Stimulated activated CD4-positive, alpha-beta T cell treated with anti-CD3 and anti-CD28 coated beads, Interleukin-4, amount 100 ng/mL, for 48 hours (primary cell): Measurements from ENCODE around the gene GDF2.

Experiments
- DNase-seq, 2 donors: peaks; one replicate each; pipeline ENCODE4 v3.0.0-alpha.2; 2020; ENCODE audit warnings: low read depth in 2 of 2

The GDF2 gene

DNA sequence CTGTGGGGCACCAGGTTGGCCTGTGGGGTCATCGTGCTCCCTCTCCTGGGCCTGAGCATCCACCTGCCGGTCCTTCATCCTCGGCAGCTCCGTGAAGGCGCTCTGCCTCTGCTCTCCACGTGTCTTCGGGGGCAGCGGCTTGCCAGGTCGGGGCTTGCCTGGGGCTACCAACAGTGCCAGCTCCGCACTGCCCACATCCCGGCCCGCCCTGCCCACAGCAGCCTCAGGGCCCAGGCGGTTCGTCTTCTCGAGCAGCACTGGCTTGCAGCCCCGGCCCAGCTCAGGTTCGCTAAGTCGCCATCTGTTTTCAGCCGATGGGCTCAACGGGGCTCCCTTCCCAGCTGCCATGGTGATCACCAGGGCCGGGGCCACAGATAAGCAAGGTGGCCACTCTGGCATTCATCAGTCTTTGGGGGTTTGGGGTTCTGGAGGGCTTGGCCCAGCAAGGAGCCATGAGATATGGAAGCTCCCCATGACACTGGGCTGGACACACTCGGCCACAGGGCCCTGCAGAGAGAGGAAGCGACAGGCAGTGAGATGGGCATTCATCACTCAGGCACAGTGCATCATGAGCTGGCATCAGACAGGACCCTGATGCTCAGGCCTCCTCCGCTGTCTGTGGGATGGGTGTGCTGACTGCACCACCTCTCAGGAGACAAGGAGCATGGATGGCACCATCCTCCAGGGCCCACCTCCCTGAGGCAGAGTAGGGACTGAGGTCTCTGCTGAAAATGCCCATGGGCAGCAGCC is 46.4 kb downstream of the GDF2 start:
- DNase-seq = no peak

DNA sequence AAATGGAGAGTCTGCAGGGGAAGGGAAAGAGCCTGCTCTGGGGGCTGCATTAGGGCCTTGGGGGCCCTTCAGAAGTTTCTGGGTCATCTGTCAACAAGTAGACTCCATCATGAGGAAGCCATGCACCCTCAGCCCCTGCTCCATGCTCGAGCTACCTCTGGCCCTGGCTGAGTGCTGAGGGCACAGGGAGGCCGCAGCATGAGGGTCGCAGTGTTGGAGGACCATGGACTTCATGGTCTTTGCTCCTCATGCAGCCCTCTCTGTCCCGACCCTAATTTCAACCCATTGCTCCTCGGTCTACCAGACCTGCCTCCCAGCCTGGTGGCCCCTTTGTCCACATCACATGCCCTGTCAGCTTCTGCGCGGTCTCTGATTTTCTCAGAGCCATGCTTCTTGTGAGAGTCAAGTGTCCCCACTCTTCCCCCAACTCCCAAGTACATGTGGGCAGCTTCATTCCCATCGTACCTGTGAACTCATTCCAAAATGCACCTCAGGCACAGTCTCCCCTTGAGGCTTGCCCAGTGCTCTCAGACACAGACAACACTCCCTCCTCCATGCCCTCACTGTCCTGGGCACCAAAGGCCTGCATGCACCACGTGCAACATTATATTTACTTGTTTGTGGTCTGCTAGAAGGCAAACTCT is 47.1 kb downstream of the GDF2 start:
- DNase-seq = no peak

DNA sequence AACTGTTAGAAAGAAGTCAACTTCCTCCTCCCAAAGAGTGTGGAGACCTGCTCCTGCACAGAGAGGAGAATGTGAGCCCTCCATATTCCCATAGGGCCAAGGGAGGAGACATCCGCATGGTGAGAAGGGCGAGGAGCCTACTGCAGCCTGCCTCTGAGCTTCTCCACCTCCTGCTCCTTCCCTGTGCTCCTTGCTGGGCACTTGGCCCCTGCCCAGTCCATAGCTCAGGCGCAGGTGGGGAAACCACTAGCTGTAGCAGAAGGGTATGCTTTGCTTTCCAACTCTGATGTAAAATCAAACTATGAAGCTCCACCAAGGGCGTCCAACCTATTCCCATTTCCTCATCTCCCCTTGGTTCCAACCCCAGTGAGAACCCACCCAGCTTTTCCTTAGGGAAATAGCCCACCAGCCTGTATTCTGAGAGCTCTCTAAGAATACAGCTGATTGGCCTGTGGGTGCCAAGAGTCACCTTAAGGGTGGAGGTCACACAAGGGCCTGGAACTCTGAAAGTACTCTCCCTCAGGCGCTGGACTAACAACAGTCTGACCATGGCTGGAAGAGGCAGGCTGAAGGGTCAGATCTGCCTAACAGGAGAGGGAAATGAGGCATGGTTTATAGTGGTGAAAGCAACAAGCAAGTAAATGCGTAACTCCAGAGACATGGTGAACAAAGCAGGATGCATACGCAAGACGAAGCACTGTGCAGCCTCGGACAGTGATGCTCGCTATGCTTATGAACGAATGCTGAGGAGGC is 47.9 kb downstream of the GDF2 start:
- DNase-seq = no peak

DNA sequence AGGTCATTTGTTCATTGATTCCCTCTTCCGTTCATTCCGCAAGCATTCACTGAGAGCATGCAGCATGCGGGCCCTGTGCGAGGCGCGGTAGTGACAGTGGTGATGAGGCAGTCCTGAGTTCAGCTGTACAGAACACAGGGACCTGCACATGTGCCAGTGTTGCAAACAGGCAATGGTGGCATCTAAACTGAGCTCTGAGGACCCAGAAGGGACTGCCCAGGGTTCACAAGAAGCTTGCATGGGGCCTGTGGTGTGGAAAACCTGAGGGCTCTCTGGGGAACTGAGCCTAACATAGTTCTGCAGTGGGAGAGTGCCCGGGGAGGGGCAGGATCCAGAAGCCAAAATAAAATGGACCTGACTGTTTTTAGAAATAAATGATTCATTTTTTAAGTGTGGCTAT is 48.6 kb downstream of the GDF2 start:
- DNase-seq = no peak

DNA sequence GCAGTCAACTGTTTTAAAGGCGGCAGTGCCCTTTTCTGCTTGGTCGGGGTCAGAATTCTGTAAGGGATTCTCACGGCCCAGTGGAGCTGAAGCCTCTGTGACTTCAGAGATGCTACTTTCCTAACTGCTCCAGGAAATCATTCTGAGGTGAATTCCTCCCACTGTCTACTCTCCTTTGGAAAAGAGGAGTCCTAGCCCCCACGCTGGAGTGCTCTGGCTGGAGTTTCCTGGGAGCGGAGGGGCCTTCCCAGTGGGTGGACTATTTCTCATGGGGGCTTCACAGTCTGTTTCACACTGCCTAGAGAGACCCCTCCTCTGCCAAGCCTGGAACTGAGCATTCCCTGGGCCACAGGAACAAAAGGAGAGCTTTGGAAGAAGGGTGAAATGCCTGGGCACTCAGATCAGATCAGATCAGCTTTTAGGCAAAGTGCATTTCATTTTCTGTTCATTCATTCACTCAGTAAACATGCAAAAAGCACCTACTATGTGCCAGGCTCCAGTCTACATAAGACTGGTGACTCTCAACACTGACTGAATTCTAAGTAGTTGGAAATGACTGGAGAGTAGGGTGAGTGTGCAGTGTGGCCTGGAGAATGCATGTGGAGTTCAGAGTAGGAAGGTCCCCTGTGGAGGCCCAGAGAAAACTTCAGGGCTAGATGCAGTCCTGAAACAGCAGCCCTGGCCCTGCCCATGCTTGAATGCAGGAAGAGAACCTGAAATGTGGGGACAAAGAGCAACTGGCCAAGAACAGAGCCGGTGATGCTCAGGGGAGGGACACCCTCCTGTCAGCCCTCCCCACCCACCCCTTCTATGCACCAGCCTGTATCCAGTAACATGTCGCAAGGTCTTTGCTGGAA is 49.6 kb downstream of the GDF2 start:
- DNase-seq = no peak

DNA sequence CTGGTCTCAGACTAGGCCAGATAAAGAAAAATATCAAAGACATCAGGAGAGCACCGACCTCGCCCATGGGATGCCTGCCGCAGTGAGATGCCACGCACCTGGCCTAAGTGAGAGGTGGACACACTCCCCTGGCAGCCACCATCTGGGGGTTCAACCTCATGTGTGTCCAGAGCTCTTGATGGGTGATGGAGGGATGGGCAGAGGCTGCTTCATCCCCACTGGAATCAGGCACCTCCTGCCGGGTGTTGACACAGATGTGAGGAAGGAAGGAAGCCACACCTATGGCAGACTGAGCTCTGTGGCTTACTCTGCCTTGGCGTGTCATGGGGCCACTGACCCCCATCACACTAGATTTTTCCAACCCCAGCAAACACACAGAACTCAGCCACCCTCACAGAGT is 50.5 kb downstream of the GDF2 start:
- DNase-seq = no peak

DNA sequence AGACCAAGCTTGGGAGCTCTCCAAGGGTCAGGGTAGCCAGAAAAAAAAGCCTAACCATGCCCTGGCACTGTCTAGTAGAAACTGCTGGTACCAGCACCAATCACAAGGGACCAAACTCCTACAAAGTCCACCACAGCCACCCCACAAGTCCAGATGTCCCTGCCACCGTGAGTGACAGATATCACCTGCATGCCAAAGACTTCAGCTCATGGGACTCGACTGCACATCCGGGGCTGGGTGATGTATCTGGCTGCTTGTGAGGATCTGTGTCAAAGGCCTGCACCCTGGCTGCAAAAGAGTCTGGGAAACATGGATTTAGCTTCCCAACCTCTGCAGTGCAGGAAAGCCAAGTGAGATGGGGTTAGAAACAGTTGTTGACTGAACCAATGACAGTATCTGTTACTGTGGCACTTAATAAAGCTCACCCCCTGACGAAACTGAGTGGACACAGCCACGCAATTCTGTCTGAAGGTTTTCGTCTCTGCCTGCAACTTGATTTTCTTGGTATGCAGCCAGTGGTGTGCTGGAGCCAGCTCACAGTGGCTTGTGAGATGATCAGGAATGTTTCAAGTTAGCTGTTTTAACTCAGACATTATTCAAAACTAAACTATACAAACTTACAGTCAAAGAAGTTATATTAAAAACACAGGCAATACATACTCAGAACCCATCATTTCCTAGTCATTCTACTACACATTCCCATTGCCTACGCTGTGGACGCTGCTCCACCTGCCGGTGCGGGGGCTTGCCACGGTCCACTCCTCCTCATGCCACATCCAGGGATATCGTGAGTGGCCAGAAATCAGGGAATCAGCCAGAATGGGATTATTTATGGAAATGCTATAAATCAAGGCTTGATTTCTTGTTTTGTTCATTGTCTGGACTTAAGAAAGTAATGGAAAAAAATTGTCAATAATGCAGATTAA is 52.6 kb downstream of the GDF2 start:
- DNase-seq = no peak

DNA sequence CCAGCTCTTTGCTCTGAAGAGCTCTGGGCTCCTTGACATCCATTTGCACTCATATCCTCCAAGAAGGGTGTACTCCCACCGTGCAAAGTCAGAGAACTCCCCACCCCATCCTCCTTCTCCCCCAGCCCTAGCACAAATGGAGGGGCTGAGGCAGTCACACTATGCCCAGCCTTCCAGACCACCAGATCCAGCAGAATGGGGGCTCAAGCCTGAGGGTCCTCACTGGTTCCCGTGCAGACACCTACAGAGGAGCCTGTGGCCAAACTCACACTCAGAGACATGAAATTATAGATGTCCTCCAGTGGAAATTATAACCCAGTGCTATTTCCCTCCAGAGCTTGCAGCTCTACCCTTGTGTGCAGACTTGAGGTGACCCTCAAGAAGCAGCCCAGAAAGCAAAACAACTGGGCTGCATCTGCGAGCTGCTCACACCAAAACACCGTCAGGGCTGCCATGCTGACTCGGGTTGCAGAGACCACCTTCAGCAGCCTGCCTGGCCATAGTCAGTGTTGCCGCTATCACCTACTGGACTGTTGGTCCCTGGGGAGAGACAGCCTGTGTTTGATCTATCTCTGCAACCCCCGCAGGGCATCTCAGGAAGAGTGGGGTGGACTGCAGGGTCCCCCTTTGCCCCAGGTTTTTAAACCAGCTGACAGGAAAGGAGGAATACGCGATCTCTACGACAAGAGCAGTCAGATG is 54.4 kb downstream of the GDF2 start:
- DNase-seq = no peak
